Right atrium auricular region (tissue), 2 donors: ENCODE data around the gene C15orf62. TPM values are rescaled to one million over a fixed set of nuclear protein-coding genes. Genes with fewer than 3 reads are reported as not detected.

Source experiments
- DNase-seq: peaks from one replicate; pipeline ENCODE4 v3.0.0-alpha.2; 2019; ENCODE audit warnings: low spot score
- H3K27ac ChIP-seq, 2 donors: fragments of 200-600 bp; sonication (generic); 1 replicate in 1 of 2; 2 replicates in 1 of 2; pipeline ENCODE4 v1.5.1; 2016 to 2019
- H3K27me3 ChIP-seq, 2 donors: fragments of 200-600 bp; sonication (generic); one replicate each; pipeline versions ENCODE4 v1.5.1 to v1.6.0; 2017 to 2019
- H3K36me3 ChIP-seq: fragments of 200-600 bp; sonication (generic); one replicate; pipeline ENCODE4 v1.5.1; 2016
- H3K4me1 ChIP-seq, 2 donors: fragments of 200-600 bp; sonication (generic); one replicate each; pipeline versions ENCODE4 v1.5.1 to v1.6.0; 2017 to 2019
- H3K4me3 ChIP-seq, 2 donors: fragments of 200-600 bp; sonication (generic); 1 replicate in 1 of 2; 2 replicates in 1 of 2; pipeline ENCODE4 v1.5.1; 2017 to 2019; ENCODE audit warnings: mild to moderate bottlenecking in 1 of 2, moderate library complexity in 1 of 2
- H3K9me3 ChIP-seq, 2 donors: fragments of 200-600 bp; sonication (generic); one replicate each; pipeline ENCODE4 v1.5.1; 2019
- CTCF ChIP-seq, 2 donors: fragments of 200-600 bp; sonication (generic); IDR thresholded peaks; one replicate each; pipeline ENCODE4 v1.5.1; 2019; ENCODE audit warnings: antibody characterized with exemption in 2 of 2
- total RNA-seq, 2 donors: library from RNA; depleted of rRNA; stranded (reverse); fragments of >200 nt; gene quantifications; one replicate each; pipeline ENCODE4 v1.1.0, GENCODE V29; 2016

Gene C15orf62
- total RNA-seq, 2 donors from 2014 or later, result 0.83 TPM; not detected in 1

- Histone ChIP-seq H3K36me3 (peaks cover 37% of the 10 kb centered on the region), H3K4me3 (no peak overlapping the region), H3K9me3 (no peaks in the 10 kb centered on the region), H3K4me1 (peaks cover 0 to 19% of the 10 kb centered on the region in 2 donors), H3K27ac (no peak overlapping the region), H3K27me3 (no peaks in the 10 kb centered on the region)
- DNase-seq, result no peak
- no peak for TF ChIP-seq CTCF (IDR thresholded peaks at IDR 0.05)
These were observed 1.5 kb downstream of the C15orf62 start for GRCh38 chr15:40771242-40771641.

- no peak for DNase-seq
- Histone ChIP-seq H3K27me3 (no peaks in the 10 kb centered on the region), H3K4me1 (peaks cover 0 to 19% of the 10 kb centered on the region in 2 donors), H3K4me3 (no peak overlapping the region), H3K9me3 (no peaks in the 10 kb centered on the region), H3K27ac (no peak overlapping the region), H3K36me3 (peaks cover 42% of the 10 kb centered on the region)
- no peak for TF ChIP-seq CTCF (IDR thresholded peaks at IDR 0.05)
These were observed 2.2 kb downstream of the C15orf62 start for GRCh38 chr15:40772014-40772413.

- H3K27me3 ChIP-seq, result no peaks in the 10 kb centered on the region
- no peak overlapping the region for H3K4me3 ChIP-seq
- H3K4me1 ChIP-seq, result peaks cover 0 to 19% of the 10 kb centered on the region in 2 donors
- H3K36me3 ChIP-seq, result peaks cover 57% of the 10 kb centered on the region
- no peak for DNase-seq
- no peaks in the 10 kb centered on the region for H3K9me3 ChIP-seq
- TF ChIP-seq CTCF (IDR thresholded peaks at IDR 0.05), result no peak
- H3K27ac ChIP-seq, result no peak overlapping the region
These were observed 3.7 kb downstream of the C15orf62 start for GRCh38 chr15:40773496-40773895.

- H3K36me3 ChIP-seq, result peaks cover 61% of the 10 kb centered on the region
- no peak for TF ChIP-seq CTCF (IDR thresholded peaks at IDR 0.05)
- peaks cover 0 to 17% of the 10 kb centered on the region in 2 donors for H3K4me1 ChIP-seq
- H3K27me3 ChIP-seq, result no peaks in the 10 kb centered on the region
- H3K27ac ChIP-seq, result no peak overlapping the region
- no peak for DNase-seq
- no peak overlapping the region for H3K4me3 ChIP-seq
- H3K9me3 ChIP-seq, result no peaks in the 10 kb centered on the region
These were observed 4.1 kb downstream of the C15orf62 start for GRCh38 chr15:40773902-40774301.

GRCh38 chr15:40775007-40775406 lies 5.2 kb downstream of the C15orf62 start:
- DNase-seq, result no peak
- peaks cover 0 to 6% of the 10 kb centered on the region in 2 donors for H3K4me1 ChIP-seq
- no peaks in the 10 kb centered on the region for H3K9me3 ChIP-seq
- H3K27me3 ChIP-seq, result no peaks in the 10 kb centered on the region
- H3K36me3 ChIP-seq, result peaks cover 72% of the 10 kb centered on the region
- TF ChIP-seq CTCF (IDR thresholded peaks at IDR 0.05), result no peak
- H3K4me3 ChIP-seq, result no peak overlapping the region
- H3K27ac ChIP-seq, result no peak overlapping the region
